OCI-LY7 (cell line): ENCODE measurements around the gene GPC2. TPM values are rescaled to one million over a fixed set of nuclear protein-coding genes. Genes with fewer than 3 reads are reported as not detected.

Experiments used
- BruUV-seq: library from RNA; stranded (reverse); fragments of 400-500 nt; replicated peaks from 2 replicates; lab custom pipeline; 2021; lab: Mats Ljungman, UMichigan
- CTCF ChIA-PET: fragments of 300-600 bp; sonication (Branson Sonifier 250); formaldehyde crosslinking; loops from one replicate; lab custom pipeline; 2022; ENCODE audit warnings: antibody characterized with exemption; ENCODE audit not compliant: unreplicated experiment; lab: Charles Lee
- POLR2A ChIA-PET: fragments of 300-600 bp; sonication (Branson Sonifier 250); formaldehyde crosslinking; loops from one replicate; lab custom pipeline; 2022; ENCODE audit warnings: antibody characterized with exemption; lab: Charles Lee
- DNase-seq: peaks from one replicate; pipeline ENCODE4 v3.0.0-alpha.2; 2015; ENCODE audit warnings: low spot score
- H2AFZ ChIP-seq: fragments of 200-600 bp; sonication (generic), shearing (Covaris generic); 2 replicates; pipeline ENCODE4 v1.6.1; 2014; ENCODE audit warnings: mild to moderate bottlenecking, antibody characterized with exemption, low read length, moderate library complexity
- H3K27ac ChIP-seq: fragments of 200-600 bp; sonication (generic); 2 replicates; pipeline ENCODE4 v1.5.1; 2014; ENCODE audit warnings: mixed run types, low read depth, mild to moderate bottlenecking, moderate library complexity, low read length, inconsistent platforms; ENCODE audit not compliant: poor library complexity, severe bottlenecking
- H3K36me3 ChIP-seq: fragments of 200-600 bp; sonication (generic); 2 replicates; pipeline ENCODE4 v1.6.1; 2014; ENCODE audit warnings: mild to moderate bottlenecking, antibody characterized with exemption, low read length, moderate library complexity, mixed read lengths; ENCODE audit not compliant: insufficient read depth
- H3K4me1 ChIP-seq: fragments of 200-600 bp; sonication (generic); 2 replicates; pipeline ENCODE4 v1.5.1; 2014; ENCODE audit warnings: mild to moderate bottlenecking, low read length; ENCODE audit not compliant: insufficient read depth, poor library complexity, severe bottlenecking
- H3K4me2 ChIP-seq: fragments of 200-600 bp; sonication (generic); 2 replicates; pipeline ENCODE4 v1.6.1; 2014; ENCODE audit warnings: mild to moderate bottlenecking, low read length
- H3K4me3 ChIP-seq: fragments of 200-600 bp; sonication (generic); 2 replicates; pipeline ENCODE4 v1.5.1; 2014; ENCODE audit warnings: mild to moderate bottlenecking, low read depth, low read length; ENCODE audit not compliant: poor library complexity, severe bottlenecking
- H3K79me2 ChIP-seq: fragments of 200-600 bp; sonication (generic); 2 replicates; pipeline ENCODE4 v1.6.1; 2016; ENCODE audit warnings: low read depth, mild to moderate bottlenecking, low read length, moderate library complexity, mixed read lengths; ENCODE audit not compliant: insufficient read depth
- H3K9me2 ChIP-seq: fragments of 200-600 bp; sonication (generic); 2 replicates; pipeline ENCODE4 v1.6.1; 2016; ENCODE audit warnings: mild to moderate bottlenecking, low read length, mixed read lengths; ENCODE audit not compliant: insufficient read depth
- H3K9me3 ChIP-seq: fragments of 200-600 bp; sonication (generic); 2 replicates; pipeline ENCODE4 v1.6.1; 2014; ENCODE audit warnings: mild to moderate bottlenecking, mixed run types, low read length, mixed read lengths
- H4K20me1 ChIP-seq: fragments of 200-600 bp; sonication (generic); 2 replicates; pipeline ENCODE4 v1.6.1; 2014; ENCODE audit warnings: mild to moderate bottlenecking, antibody characterized with exemption, low read length, moderate library complexity, mixed read lengths; ENCODE audit not compliant: insufficient read depth
- CTCF ChIP-seq: fragments of 200-600 bp; sonication (generic); conservative IDR thresholded peaks from 2 replicates; pipeline ENCODE4 v1.5.1; 2014; ENCODE audit warnings: mild to moderate bottlenecking, antibody characterized with exemption, low read length, moderate library complexity, mixed read lengths
- EZH2phosphoT487 ChIP-seq: fragments of 200-600 bp; sonication (generic); IDR thresholded peaks from 2 replicates; pipeline ENCODE4 v1.6.1; 2018; ENCODE audit warnings: low read depth, borderline replicate concordance, mild to moderate bottlenecking, mixed run types, antibody characterized with exemption, low read length, moderate library complexity, mixed read lengths
- intact Hi-C: fragments of 100-400 bp; cut with micrococcal nuclease; formaldehyde crosslinking; loops from one replicate; pipeline ENCODE4 v1.10.0; 2022; ENCODE audit not compliant: unreplicated experiment
- total RNA-seq, 2 experiments: library from RNA; depleted of rRNA in 1 of 2; stranded (reverse); fragments of >200 nt in 1 of 2; shearing (Covaris generic) in 1 of 2; gene quantifications; 2 replicates each; pipeline ENCODE4 v1.2.3, GENCODE V29; 2014 to 2022

GPC2 gene
- total RNA-seq, 2 experiments from 2014 or later, result 20.2 to 23.2 TPM

GRCh38 chr7:100174582-100174981 is 2.6 kb downstream of the GPC2 start:
- H3K9me2 ChIP-seq, result no peaks in the 10 kb centered on the region
- H3K36me3 ChIP-seq, result peaks cover 9% of the 10 kb centered on the region; the same call in 1 of the 2 replicates
- intact Hi-C loops, result no loop called here
- H3K4me1 ChIP-seq, result peaks cover 76% of the 10 kb centered on the region
- TSS peak; percentile 79 for BruUV-seq
- ChIA-PET POLR2A (no interaction called here), CTCF (no interaction called here)
- no peak overlapping the region for H2AFZ ChIP-seq
- peaks cover 6% of the 10 kb centered on the region; the same call in 1 of the 2 replicates for H3K79me2 ChIP-seq
- no peak for DNase-seq
- H3K27ac ChIP-seq, result no peak overlapping the region
- H3K9me3 ChIP-seq, result no peaks in the 10 kb centered on the region
- no peak overlapping the region for H3K4me3 ChIP-seq
- H4K20me1 ChIP-seq, result no peaks in the 10 kb centered on the region
- peak overlapping the region; percentile 24; the same call in 1 of the 2 replicates for H3K4me2 ChIP-seq
- TF ChIP-seq EZH2phosphoT487 (no peak), CTCF (no peak)

- TF ChIP-seq EZH2phosphoT487 (no peak), CTCF (0 out of 2 replicates have a peak, but pooled peaks have one; percentile 44)
- Histone ChIP-seq H4K20me1 (no peaks in the 10 kb centered on the region), H2AFZ (no peak overlapping the region), H3K9me2 (no peaks in the 10 kb centered on the region), H3K4me3 (no peak overlapping the region), H3K79me2 (peaks cover 6% of the 10 kb centered on the region; the same call in 1 of the 2 replicates), H3K27ac (no peak overlapping the region), H3K4me2 (no peak overlapping the region), H3K9me3 (no peaks in the 10 kb centered on the region), H3K4me1 (peaks cover 75% of the 10 kb centered on the region), H3K36me3 (peaks cover 9% of the 10 kb centered on the region; the same call in 1 of the 2 replicates)
- no TSS peak for BruUV-seq
- DNase-seq, result peak; percentile 36
- POLR2A ChIA-PET, result interaction anchor here (0.6 to 0.7 kb wide), 2 partner anchors 84 to 249 kb away, joined by 3 read pairs; no protein-coding TSS in a partner anchor
- CTCF ChIA-PET, result interaction anchor here (0.7 kb wide), 1 partner anchor 25 kb away, joined by 3 read pairs; no protein-coding TSS in a partner anchor
- intact Hi-C loops, result no loop called here
Observed at GRCh38 chr7:100173806-100174495, 3.2 kb downstream of the GPC2 start.
